Measurements from ENCODE around the gene SDK1.

- TF ChIP-seq JUNB (IDR thresholded peaks at IDR 0.05), result no peak
- no peak for TF ChIP-seq CREM (IDR thresholded peaks at IDR 0.05; ENCODE audit: low read depth)
- TF ChIP-seq, protein P1, sequence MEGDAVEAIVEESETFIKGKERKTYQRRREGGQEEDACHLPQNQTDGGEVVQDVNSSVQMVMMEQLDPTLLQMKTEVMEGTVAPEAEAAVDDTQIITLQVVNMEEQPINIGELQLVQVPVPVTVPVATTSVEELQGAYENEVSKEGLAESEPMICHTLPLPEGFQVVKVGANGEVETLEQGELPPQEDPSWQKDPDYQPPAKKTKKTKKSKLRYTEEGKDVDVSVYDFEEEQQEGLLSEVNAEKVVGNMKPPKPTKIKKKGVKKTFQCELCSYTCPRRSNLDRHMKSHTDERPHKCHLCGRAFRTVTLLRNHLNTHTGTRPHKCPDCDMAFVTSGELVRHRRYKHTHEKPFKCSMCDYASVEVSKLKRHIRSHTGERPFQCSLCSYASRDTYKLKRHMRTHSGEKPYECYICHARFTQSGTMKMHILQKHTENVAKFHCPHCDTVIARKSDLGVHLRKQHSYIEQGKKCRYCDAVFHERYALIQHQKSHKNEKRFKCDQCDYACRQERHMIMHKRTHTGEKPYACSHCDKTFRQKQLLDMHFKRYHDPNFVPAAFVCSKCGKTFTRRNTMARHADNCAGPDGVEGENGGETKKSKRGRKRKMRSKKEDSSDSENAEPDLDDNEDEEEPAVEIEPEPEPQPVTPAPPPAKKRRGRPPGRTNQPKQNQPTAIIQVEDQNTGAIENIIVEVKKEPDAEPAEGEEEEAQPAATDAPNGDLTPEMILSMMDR (IDR thresholded peaks at IDR 0.05 in 2 of 3, conservative IDR thresholded peaks at IDR 0.05 in 1 of 3; ENCODE audit: control insufficient read depth in 2 of 3, extremely low read depth in 1 of 3, insufficient read depth in 1 of 3, low read depth in 3 of 3, low read length in 3 of 3), result no peak
- TF ChIP-seq, protein P2, sequence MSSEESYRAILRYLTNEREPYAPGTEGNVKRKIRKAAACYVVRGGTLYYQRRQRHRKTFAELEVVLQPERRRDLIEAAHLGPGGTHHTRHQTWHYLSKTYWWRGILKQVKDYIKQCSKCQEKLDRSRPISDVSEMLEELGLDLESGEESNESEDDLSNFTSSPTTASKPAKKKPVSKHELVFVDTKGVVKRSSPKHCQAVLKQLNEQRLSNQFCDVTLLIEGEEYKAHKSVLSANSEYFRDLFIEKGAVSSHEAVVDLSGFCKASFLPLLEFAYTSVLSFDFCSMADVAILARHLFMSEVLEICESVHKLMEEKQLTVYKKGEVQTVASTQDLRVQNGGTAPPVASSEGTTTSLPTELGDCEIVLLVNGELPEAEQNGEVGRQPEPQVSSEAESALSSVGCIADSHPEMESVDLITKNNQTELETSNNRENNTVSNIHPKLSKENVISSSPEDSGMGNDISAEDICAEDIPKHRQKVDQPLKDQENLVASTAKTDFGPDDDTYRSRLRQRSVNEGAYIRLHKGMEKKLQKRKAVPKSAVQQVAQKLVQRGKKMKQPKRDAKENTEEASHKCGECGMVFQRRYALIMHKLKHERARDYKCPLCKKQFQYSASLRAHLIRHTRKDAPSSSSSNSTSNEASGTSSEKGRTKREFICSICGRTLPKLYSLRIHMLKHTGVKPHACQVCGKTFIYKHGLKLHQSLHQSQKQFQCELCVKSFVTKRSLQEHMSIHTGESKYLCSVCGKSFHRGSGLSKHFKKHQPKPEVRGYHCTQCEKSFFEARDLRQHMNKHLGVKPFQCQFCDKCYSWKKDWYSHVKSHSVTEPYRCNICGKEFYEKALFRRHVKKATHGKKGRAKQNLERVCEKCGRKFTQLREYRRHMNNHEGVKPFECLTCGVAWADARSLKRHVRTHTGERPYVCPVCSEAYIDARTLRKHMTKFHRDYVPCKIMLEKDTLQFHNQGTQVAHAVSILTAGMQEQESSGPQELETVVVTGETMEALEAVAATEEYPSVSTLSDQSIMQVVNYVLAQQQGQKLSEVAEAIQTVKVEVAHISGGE (CRISPR knock-in tag; IDR thresholded peaks at IDR 0.05), result no peak
- no peak for TF ChIP-seq USF2 (IDR thresholded peaks at IDR 0.05; ENCODE audit: borderline replicate concordance, low read depth, low read length)
- TF ChIP-seq EP300 (IDR thresholded peaks at IDR 0.05; ENCODE audit: borderline replicate concordance in 1 of 2, control insufficient read depth in 1 of 2, low read depth in 2 of 2, low read length in 2 of 2), result no peak
- no peak for TF ChIP-seq REST (IDR thresholded peaks at IDR 0.05; ENCODE audit: low read depth, low read length)
- no peak for TF ChIP-seq SUPT20H (IDR thresholded peaks at IDR 0.05; ENCODE audit: borderline replicate concordance, control insufficient read depth, low read depth, low read length)
- TF ChIP-seq SPI1 (IDR thresholded peaks at IDR 0.05; ENCODE audit: borderline replicate concordance, insufficient read depth, low read depth, low read length), result no peak
- TF ChIP-seq CBX3 (IDR thresholded peaks at IDR 0.05; ENCODE audit: borderline replicate concordance, low read depth), result no peak
- TF ChIP-seq POLR2A (IDR thresholded peaks at IDR 0.05; ENCODE audit: low read depth, low read length), result no peak
Observed at GRCh38 chr7:4129481-4130122, 828.5 kb downstream of the SDK1 start.

All from GM12878 (cell line).